Astrocyte (in vitro differentiated cells and primary cell): ENCODE results near the gene EML5. TPM values are rescaled to one million over a fixed set of nuclear protein-coding genes. Genes with fewer than 3 reads are reported as not detected.

Experiments
- DNase-seq: peaks from one replicate; pipeline ENCODE4 v3.0.0-alpha.2; 2010; ENCODE audit warnings: low read depth
- FAIRE-seq: peaks from 2 replicates; lab custom pipeline; 2011; peaks lifted over from hg19 to GRCh38; lab: Jason Lieb, UNC
- H2AFZ ChIP-seq: 2 replicates; pipeline ENCODE4 v1.6.0; 2012; ENCODE audit warnings: low read depth, low read length, inconsistent platforms
- H3K27ac ChIP-seq: 2 replicates; pipeline ENCODE4 v1.5.1; 2011; ENCODE audit warnings: low read depth, low read length, inconsistent platforms
- H3K27me3 ChIP-seq: 2 replicates; pipeline ENCODE4 v1.6.0; 2011; ENCODE audit warnings: low read length, inconsistent platforms; ENCODE audit not compliant: insufficient read depth
- H3K36me3 ChIP-seq: 2 replicates; pipeline ENCODE4 v1.5.1; 2011; ENCODE audit warnings: low read length, inconsistent platforms; ENCODE audit not compliant: insufficient read depth
- H3K4me1 ChIP-seq: 2 replicates; pipeline ENCODE4 v1.5.1; 2011; ENCODE audit warnings: low read length, inconsistent platforms; ENCODE audit not compliant: insufficient read depth
- H3K4me2 ChIP-seq: 2 replicates; pipeline ENCODE4 v1.6.0; 2012; ENCODE audit warnings: low read length, inconsistent platforms
- H3K4me3 ChIP-seq: 2 replicates; pipeline ENCODE4 v1.5.1; 2011; ENCODE audit warnings: low read depth, mild to moderate bottlenecking, low read length, inconsistent platforms; ENCODE audit not compliant: insufficient read depth
- H3K79me2 ChIP-seq: 2 replicates; pipeline ENCODE4 v1.6.0; 2012; ENCODE audit warnings: mild to moderate bottlenecking, low read length, inconsistent platforms; ENCODE audit not compliant: insufficient read depth
- H3K9ac ChIP-seq: 2 replicates; pipeline ENCODE4 v1.6.0; 2012; ENCODE audit warnings: mild to moderate bottlenecking, low read length, inconsistent platforms
- H3K9me3 ChIP-seq: 2 replicates; pipeline ENCODE4 v1.5.1; 2012; ENCODE audit warnings: low read depth, mild to moderate bottlenecking, low read length, inconsistent platforms; ENCODE audit not compliant: insufficient read depth
- H4K20me1 ChIP-seq: 2 replicates; pipeline ENCODE4 v1.6.0; 2012; ENCODE audit warnings: low read length, inconsistent platforms; ENCODE audit not compliant: insufficient read depth
- H3K27ac Mint-ChIP-seq: one replicate; pipeline ENCODE4 v1.8.0; 2021; ENCODE audit warnings: mild to moderate bottlenecking, mixed read lengths; ENCODE audit not compliant: unreplicated experiment
- H3K27me3 Mint-ChIP-seq: one replicate; pipeline ENCODE4 v1.8.0; 2021; ENCODE audit warnings: low read depth, mixed read lengths; ENCODE audit not compliant: unreplicated experiment
- H3K36me3 Mint-ChIP-seq: one replicate; pipeline ENCODE4 v1.8.0; 2021; ENCODE audit warnings: low read depth, mixed read lengths; ENCODE audit not compliant: unreplicated experiment
- H3K4me1 Mint-ChIP-seq: one replicate; pipeline ENCODE4 v1.8.0; 2021; ENCODE audit warnings: low read depth, mixed read lengths; ENCODE audit not compliant: unreplicated experiment
- H3K4me3 Mint-ChIP-seq: one replicate; pipeline ENCODE4 v1.8.0; 2021; ENCODE audit warnings: mild to moderate bottlenecking, moderate library complexity, mixed read lengths; ENCODE audit not compliant: unreplicated experiment
- H3K9me3 Mint-ChIP-seq: one replicate; pipeline ENCODE4 v1.8.0; 2021; ENCODE audit warnings: mild to moderate bottlenecking, mixed read lengths; ENCODE audit not compliant: unreplicated experiment
- CTCF ChIP-seq: IDR thresholded peaks from 2 replicates; pipeline ENCODE4 v1.5.1; 2011; ENCODE audit warnings: low read depth, mild to moderate bottlenecking, inconsistent platforms, low read length, moderate library complexity; ENCODE audit not compliant: insufficient read depth
- EZH2 ChIP-seq: IDR thresholded peaks from 2 replicates; pipeline ENCODE4 v1.6.1; 2012; ENCODE audit warnings: mild to moderate bottlenecking, low read length, inconsistent platforms; ENCODE audit not compliant: insufficient read depth
- total RNA-seq: library from RNA; stranded (reverse); gene quantifications from 2 replicates; pipeline ENCODE4 v1.2.1, GENCODE V29; 2021

EML5 gene
- total RNA-seq, 1 donor from 2014 or later, result 0.05 TPM

GRCh38 chr14:88729159-88729558, 63.6 kb downstream of the EML5 start:
- no peak overlapping the region for H3K4me3 Mint-ChIP-seq
- no peaks in the 10 kb centered on the region for H4K20me1 ChIP-seq
- no peaks in the 10 kb centered on the region for H3K27me3 ChIP-seq
- H3K79me2 ChIP-seq, result no peaks in the 10 kb centered on the region
- no peaks in the 10 kb centered on the region for H3K36me3 ChIP-seq
- DNase-seq (no peak), FAIRE-seq (no peak)
- no peak overlapping the region for H3K4me2 ChIP-seq
- no peak overlapping the region for H3K27ac ChIP-seq
- H3K36me3 Mint-ChIP-seq, result no peaks in the 10 kb centered on the region
- H2AFZ ChIP-seq, result no peak overlapping the region
- no peaks in the 10 kb centered on the region for H3K4me1 Mint-ChIP-seq
- H3K9me3 Mint-ChIP-seq, result peaks cover 6% of the 10 kb centered on the region
- no peaks in the 10 kb centered on the region for H3K4me1 ChIP-seq
- no peaks in the 10 kb centered on the region for H3K9me3 ChIP-seq
- H3K27ac Mint-ChIP-seq, result no peak overlapping the region
- no peak overlapping the region for H3K9ac ChIP-seq
- no peak overlapping the region for H3K4me3 ChIP-seq
- TF ChIP-seq EZH2 (no peak), CTCF (peak; percentile 32)
- no peaks in the 10 kb centered on the region for H3K27me3 Mint-ChIP-seq

DNA sequence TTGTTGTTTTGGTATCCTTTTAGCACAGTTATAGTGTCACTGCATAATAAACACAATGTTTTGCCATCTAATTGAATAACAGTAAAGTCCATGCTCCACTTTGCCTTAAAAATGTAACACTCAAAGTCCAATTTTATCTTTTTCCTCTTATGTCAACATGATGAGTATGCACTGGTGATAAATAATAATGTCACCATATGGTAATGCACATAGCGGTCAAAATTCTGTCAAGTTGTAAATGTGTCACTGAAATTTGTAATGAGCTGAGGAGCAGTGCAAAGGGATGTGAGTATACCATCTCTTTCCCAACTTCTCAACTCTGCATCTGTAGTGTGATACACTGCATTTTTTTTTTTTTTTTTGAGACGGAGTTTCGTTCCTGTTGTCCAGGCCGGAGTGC, 65.7 kb downstream of the EML5 start:
- no peak overlapping the region for H3K4me2 ChIP-seq
- TF ChIP-seq EZH2, result no peak
- TF ChIP-seq CTCF, result no peak
- no peak for FAIRE-seq
- no peak overlapping the region for H2AFZ ChIP-seq
- no peaks in the 10 kb centered on the region for H3K27me3 Mint-ChIP-seq
- H3K27ac Mint-ChIP-seq, result no peak overlapping the region
- no peaks in the 10 kb centered on the region for H3K9me3 ChIP-seq
- no peaks in the 10 kb centered on the region for H3K27me3 ChIP-seq
- DNase-seq, result no peak
- H3K4me3 Mint-ChIP-seq, result no peak overlapping the region
- no peak overlapping the region for H3K4me3 ChIP-seq
- no peaks in the 10 kb centered on the region for H3K4me1 Mint-ChIP-seq
- no peak overlapping the region for H3K27ac ChIP-seq
- peaks cover 3% of the 10 kb centered on the region for H3K9me3 Mint-ChIP-seq
- no peaks in the 10 kb centered on the region for H3K36me3 ChIP-seq
- no peaks in the 10 kb centered on the region for H3K4me1 ChIP-seq
- H3K36me3 Mint-ChIP-seq, result no peaks in the 10 kb centered on the region
- no peaks in the 10 kb centered on the region for H3K79me2 ChIP-seq
- no peaks in the 10 kb centered on the region for H4K20me1 ChIP-seq
- no peak overlapping the region for H3K9ac ChIP-seq

DNA sequence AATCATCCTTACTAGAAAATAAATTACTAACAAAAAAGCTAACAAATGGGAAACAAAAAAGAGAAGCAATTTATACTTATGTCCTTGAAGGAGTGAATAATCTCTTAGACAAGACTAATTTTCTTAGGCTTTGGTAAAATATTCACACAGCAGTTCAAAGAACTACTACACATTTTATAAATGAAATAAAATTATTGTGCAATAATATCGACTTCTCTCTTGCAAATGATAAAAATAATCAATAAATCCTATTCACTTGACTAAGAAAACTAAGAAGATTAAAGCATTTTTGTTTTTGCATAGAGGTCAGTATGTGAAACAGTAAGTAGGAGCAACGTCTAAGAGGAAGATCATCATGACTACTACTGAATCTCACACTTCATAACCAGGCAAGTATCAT, 82.0 kb downstream of the EML5 start:
- Histone ChIP-seq H3K36me3 (no peaks in the 10 kb centered on the region), H3K27me3 (no peaks in the 10 kb centered on the region), H3K79me2 (no peaks in the 10 kb centered on the region), H3K4me3 (no peak overlapping the region), H3K9ac (no peak overlapping the region), H3K27ac (no peak overlapping the region), H4K20me1 (no peaks in the 10 kb centered on the region), H3K4me2 (no peak overlapping the region), H2AFZ (no peak overlapping the region), H3K4me1 (no peaks in the 10 kb centered on the region), H3K9me3 (no peaks in the 10 kb centered on the region)
- no peak overlapping the region for H3K27ac Mint-ChIP-seq
- no peaks in the 10 kb centered on the region for H3K36me3 Mint-ChIP-seq
- DNase-seq, result no peak
- no peaks in the 10 kb centered on the region for H3K9me3 Mint-ChIP-seq
- TF ChIP-seq EZH2 (no peak), CTCF (no peak)
- no peak for FAIRE-seq
- no peak overlapping the region for H3K4me3 Mint-ChIP-seq
- peaks cover 3% of the 10 kb centered on the region for H3K27me3 Mint-ChIP-seq
- no peaks in the 10 kb centered on the region for H3K4me1 Mint-ChIP-seq
